A549 (cell line): ENCODE results near the gene TRAF3IP1.

Experiments used
- CTCF ChIP-seq: fragments of >200 bp; sonication (Bioruptor Twin); formaldehyde crosslinking; IDR thresholded peaks from 3 replicates; pipeline ENCODE4 v1.5.1; 2016
- HES2 ChIP-seq: fragments of >200 bp; sonication (Bioruptor Twin); formaldehyde crosslinking; IDR thresholded peaks from 2 replicates; pipeline ENCODE4 v1.6.1; 2016
- HEYL ChIP-seq: fragments of 250-450 bp; sonication (Bioruptor Pico); IDR thresholded peaks from 2 replicates; pipeline ENCODE4 v1.8.0; 2021; ENCODE audit warnings: mild to moderate bottlenecking, moderate library complexity
- KDM1A ChIP-seq: fragments of 200-600 bp; sonication (generic); IDR thresholded peaks from 2 replicates; pipeline ENCODE4 v1.6.1; 2016; ENCODE audit warnings: low read depth, mild to moderate bottlenecking
- MAX ChIP-seq: IDR thresholded peaks from 2 replicates; pipeline ENCODE4 v1.6.1; 2012
- RAD21 ChIP-seq, 2 experiments: fragments of >200 bp in 1 of 2; sonication (Bioruptor Twin) in 1 of 2; formaldehyde crosslinking in 1 of 2; IDR thresholded peaks in 1 of 2; conservative IDR thresholded peaks in 1 of 2; 2 replicates in 1 of 2; 3 replicates in 1 of 2; pipeline ENCODE4 v1.6.1; 2012 to 2018; ENCODE audit warnings: inconsistent platforms in 1 of 2
- REST ChIP-seq: fragments of 200-600 bp; sonication (generic); IDR thresholded peaks from 2 replicates; pipeline ENCODE4 v1.6.1; 2016; ENCODE audit warnings: antibody characterized with exemption, mild to moderate bottlenecking, moderate library complexity
- RFX5 ChIP-seq: fragments of 450-650 bp; IDR thresholded peaks from 2 replicates; pipeline ENCODE4 v1.7.1; 2014; ENCODE audit warnings: antibody characterized with exemption, mild to moderate bottlenecking, moderate library complexity
- ZFP36 ChIP-seq: fragments of 450-650 bp; IDR thresholded peaks from 2 replicates; pipeline ENCODE4 v1.6.1; 2014; ENCODE audit warnings: borderline replicate concordance; ENCODE audit not compliant: partially characterized antibody

- TF ChIP-seq CTCF, result no peak
- TF ChIP-seq MAX, result no peak
- TF ChIP-seq REST, result no peak
- TF ChIP-seq HES2, result no peak
- TF ChIP-seq KDM1A, result no peak
- TF ChIP-seq ZFP36, result no peak
- no peak for TF ChIP-seq RAD21 (conservative IDR thresholded peaks at IDR 0.05 in 1 of 2, IDR thresholded peaks at IDR 0.05 in 1 of 2)
- TF ChIP-seq HEYL (CRISPR knock-in tag), result no peak
- TF ChIP-seq RFX5, result no peak
Observed at GRCh38 chr2:238382381-238382781, 62.1 kb downstream of the TRAF3IP1 start.
